ENCODE results near the gene BOD1L1. TPM values are rescaled to one million over a fixed set of nuclear protein-coding genes. Genes with fewer than 3 reads are reported as not detected.

BOD1L1 gene
- total RNA-seq, 4 donors from 2014 or later = 30.3 to 39.8 (median 34.8) TPM

DNA sequence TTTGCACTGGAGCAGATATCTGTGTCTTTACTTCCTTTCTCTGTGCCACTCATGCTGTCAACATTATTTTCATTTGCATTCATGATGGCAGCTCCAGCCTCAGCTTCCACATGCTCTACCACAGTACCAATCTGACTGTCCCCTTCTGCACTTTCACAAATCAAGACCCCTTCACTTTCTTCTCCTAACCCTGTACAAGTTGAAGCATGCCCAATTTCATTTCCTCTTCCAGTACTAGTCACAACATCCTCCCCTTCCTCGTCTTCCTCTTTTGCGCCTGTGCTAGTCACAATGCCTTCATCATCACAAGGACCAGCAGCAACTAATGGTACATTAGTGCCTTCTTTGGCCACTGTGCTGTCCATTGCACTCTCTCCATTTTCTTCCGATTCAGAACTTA is 26.5 kb downstream of the BOD1L1 start:
- Histone ChIP-seq H3K4me3 (no peak overlapping the region), H3K9me3 (no peaks in the 10 kb centered on the region), H3K36me3 (peaks cover 43 to 92% (median 87%) of the 10 kb centered on the region in 4 donors), H3K27ac (replicated peaks in 1 of 4) (no peak overlapping the region), H3K4me1 (no peaks in the 10 kb centered on the region), H3K27me3 (no peaks in the 10 kb centered on the region)
- DNase-seq (ENCODE audit: extremely low spot score) = no peak
- TF ChIP-seq, protein P1, sequence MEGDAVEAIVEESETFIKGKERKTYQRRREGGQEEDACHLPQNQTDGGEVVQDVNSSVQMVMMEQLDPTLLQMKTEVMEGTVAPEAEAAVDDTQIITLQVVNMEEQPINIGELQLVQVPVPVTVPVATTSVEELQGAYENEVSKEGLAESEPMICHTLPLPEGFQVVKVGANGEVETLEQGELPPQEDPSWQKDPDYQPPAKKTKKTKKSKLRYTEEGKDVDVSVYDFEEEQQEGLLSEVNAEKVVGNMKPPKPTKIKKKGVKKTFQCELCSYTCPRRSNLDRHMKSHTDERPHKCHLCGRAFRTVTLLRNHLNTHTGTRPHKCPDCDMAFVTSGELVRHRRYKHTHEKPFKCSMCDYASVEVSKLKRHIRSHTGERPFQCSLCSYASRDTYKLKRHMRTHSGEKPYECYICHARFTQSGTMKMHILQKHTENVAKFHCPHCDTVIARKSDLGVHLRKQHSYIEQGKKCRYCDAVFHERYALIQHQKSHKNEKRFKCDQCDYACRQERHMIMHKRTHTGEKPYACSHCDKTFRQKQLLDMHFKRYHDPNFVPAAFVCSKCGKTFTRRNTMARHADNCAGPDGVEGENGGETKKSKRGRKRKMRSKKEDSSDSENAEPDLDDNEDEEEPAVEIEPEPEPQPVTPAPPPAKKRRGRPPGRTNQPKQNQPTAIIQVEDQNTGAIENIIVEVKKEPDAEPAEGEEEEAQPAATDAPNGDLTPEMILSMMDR (IDR thresholded peaks at IDR 0.05) = no peak
- no peak for TF ChIP-seq POLR2A (IDR thresholded peaks at IDR 0.05; ENCODE audit: low read depth)
- TF ChIP-seq EP300 (IDR thresholded peaks at IDR 0.05) = no peak
- no peak for TF ChIP-seq POLR2AphosphoS5 (IDR thresholded peaks at IDR 0.05)
- intact Hi-C loops (cut with DNase I) = no loop called here
- 88% methylated on average over 3 of the region's 3 CpGs for whole genome bisulfite sequencing

DNA sequence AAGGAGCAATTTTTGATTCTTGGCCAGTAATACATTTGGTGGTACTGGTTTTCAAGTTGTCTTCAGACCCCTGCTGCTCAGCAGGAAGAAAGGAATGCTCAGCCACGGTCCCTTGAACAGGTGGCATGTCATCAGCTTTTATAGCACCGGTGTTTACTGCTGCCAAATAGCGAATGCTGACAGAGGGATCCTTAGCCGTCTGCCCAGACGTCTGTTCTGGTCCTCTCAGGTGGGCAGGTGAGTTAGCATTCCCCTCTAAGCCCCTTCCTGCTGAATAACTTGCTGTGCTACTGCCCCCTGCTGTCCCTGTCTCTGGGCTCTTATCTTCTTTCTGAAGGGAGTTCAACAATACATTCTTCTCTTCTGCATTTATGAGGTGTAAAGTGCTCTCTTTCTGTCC is 28.4 kb downstream of the BOD1L1 start:
- no peak for TF ChIP-seq POLR2A (IDR thresholded peaks at IDR 0.05; ENCODE audit: low read depth)
- TF ChIP-seq, protein P1 (IDR thresholded peaks at IDR 0.05) = peak in 1 of 3 experiments; percentile 3
- Histone ChIP-seq H3K4me3 (no peak overlapping the region), H3K27me3 (no peaks in the 10 kb centered on the region), H3K9me3 (no peaks in the 10 kb centered on the region), H3K36me3 (peaks cover 33 to 93% (median 89%) of the 10 kb centered on the region in 4 donors), H3K27ac (replicated peaks in 1 of 4) (no peak overlapping the region), H3K4me1 (no peaks in the 10 kb centered on the region)
- WGBS = 65% methylated on average over 5 of the region's 5 CpGs
- intact Hi-C loops (cut with DNase I) = no loop called here
- no peak for DNase-seq (ENCODE audit: extremely low spot score)

DNA sequence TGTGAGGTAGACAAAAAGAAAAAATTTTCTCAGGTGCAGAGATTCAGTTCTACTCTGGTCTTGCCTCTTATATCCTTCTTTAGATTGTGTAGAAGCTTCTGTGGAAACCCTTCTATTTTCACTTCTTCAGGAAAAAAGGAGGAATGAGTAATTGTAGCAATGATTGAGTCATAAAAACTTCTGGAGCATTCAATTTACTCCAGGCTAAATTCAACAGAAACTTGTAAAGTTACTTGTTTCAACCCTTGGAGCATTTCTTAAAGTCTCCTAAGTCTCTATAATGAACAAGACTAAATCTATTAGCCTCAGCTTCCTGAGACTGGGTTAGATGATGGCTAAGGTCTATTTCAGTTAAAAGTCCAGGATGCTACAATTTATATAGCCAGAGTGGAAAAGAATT is 29.9 kb downstream of the BOD1L1 start:
- H3K9me3 ChIP-seq = no peaks in the 10 kb centered on the region
- peaks cover 26 to 93% (median 84%) of the 10 kb centered on the region in 4 donors for H3K36me3 ChIP-seq
- TF ChIP-seq, protein P1 (IDR thresholded peaks at IDR 0.05) = no peak
- no peak for TF ChIP-seq POLR2AphosphoS5 (IDR thresholded peaks at IDR 0.05)
- TF ChIP-seq POLR2A (IDR thresholded peaks at IDR 0.05; ENCODE audit: low read depth) = no peak
- H3K4me1 ChIP-seq = peaks cover 0 to 1% (median 0%) of the 10 kb centered on the region in 4 donors
- no peaks in the 10 kb centered on the region for H3K27me3 ChIP-seq
- H3K27ac ChIP-seq (replicated peaks in 1 of 4) = no peak overlapping the region
- H3K4me3 ChIP-seq = no peak overlapping the region
- DNase-seq (ENCODE audit: extremely low spot score) = no peak
- intact Hi-C loops (cut with DNase I) = no loop called here

DNA sequence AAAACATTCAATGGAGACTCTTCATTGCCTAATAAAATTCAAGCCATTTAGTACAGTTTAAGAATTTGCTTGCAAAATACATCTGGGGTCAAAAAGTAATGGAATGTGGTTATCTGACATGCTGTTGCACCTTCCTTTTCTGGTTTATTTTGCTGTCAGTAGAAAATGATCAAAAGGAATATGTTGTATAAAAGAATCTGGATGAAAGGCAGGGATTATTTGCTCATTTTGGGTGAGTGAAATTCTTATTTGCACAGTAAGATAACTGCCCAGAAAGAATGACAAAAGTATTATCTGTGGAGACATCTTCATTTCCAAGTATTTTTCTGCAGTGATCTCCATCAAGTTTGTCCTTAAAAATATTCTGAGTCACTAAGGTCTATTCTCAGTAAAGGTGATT is 30.4 kb downstream of the BOD1L1 start:
- Histone ChIP-seq H3K4me1 (peaks cover 0 to 4% (median 0%) of the 10 kb centered on the region in 4 donors), H3K9me3 (no peaks in the 10 kb centered on the region), H3K4me3 (no peak overlapping the region), H3K27ac (replicated peaks in 1 of 4) (no peak overlapping the region), H3K27me3 (no peaks in the 10 kb centered on the region), H3K36me3 (peaks cover 24 to 93% (median 82%) of the 10 kb centered on the region in 4 donors)
- TF ChIP-seq, protein P1 (IDR thresholded peaks at IDR 0.05) = no peak
- no peak for TF ChIP-seq EP300 (IDR thresholded peaks at IDR 0.05)
- no peak for TF ChIP-seq POLR2AphosphoS5 (IDR thresholded peaks at IDR 0.05)
- no peak for TF ChIP-seq POLR2A (IDR thresholded peaks at IDR 0.05; ENCODE audit: low read depth)
- intact Hi-C loops (cut with DNase I) = no loop called here
- DNase-seq (ENCODE audit: extremely low spot score) = no peak

DNA sequence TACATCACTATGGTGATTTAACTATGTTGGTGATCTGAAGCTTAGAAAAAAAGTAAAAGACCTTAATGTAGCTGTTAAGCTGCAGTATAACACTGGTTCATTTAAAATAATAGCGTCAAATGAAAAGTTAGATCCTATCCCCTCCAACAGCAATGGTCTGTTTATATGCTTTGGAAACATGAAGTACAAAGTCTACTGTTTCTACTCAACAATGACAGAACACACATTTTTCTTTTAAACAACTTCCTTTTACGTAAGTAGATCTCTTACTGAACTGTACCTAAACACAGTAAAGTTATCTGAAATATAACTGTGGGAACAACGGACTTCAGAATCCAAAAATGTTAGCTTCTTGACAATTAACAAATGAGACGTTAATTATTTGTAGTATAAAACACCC is 35.3 kb downstream of the BOD1L1 start:
- H3K36me3 ChIP-seq = peaks cover 45 to 98% (median 75%) of the 10 kb centered on the region in 4 donors
- H3K4me3 ChIP-seq = no peak overlapping the region
- peaks cover 0 to 9% (median 0%) of the 10 kb centered on the region in 4 donors for H3K4me1 ChIP-seq
- H3K27ac ChIP-seq (replicated peaks in 1 of 4) = peak overlapping the region in 3 of 4 donors; percentile 10 to 47 (median 32)
- no peaks in the 10 kb centered on the region for H3K9me3 ChIP-seq
- no peaks in the 10 kb centered on the region for H3K27me3 ChIP-seq
- TF ChIP-seq POLR2AphosphoS5 (IDR thresholded peaks at IDR 0.05) = no peak
- intact Hi-C loops (cut with DNase I) = no loop called here
- WGBS = 45% methylated on average over 4 of the region's 4 CpGs
- DNase-seq (ENCODE audit: extremely low spot score) = no peak

Measured in esophagus muscularis mucosa (tissue), 4 donors.